ENCODE measurements around the gene URB1.

Gene URB1

DNA sequence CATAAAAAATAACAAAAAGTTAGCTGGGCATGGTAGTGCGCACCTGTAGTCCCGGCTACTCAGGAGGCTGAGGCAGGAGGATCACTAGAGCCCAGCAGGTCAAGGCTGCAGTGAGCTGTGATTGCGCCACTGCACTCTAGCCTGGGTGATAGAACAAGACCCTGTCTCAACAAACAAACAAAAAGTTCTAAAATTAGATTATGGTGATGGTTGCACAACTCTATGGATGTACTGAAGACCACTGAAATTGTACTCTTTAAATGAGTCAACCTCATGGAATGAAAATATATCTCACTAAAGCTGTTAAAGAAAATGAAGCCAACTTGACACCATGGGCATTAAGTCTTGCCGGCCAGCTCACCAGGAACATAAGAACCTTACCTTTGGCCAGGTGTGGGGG lies 85.1 kb downstream of the URB1 start:
- peaks cover 4 to 29% of the 10 kb centered on the region in 2 experiments; a peak in 2 of 3 replicates for H3K36me3 ChIP-seq (ENCODE audit: control insufficient read depth in 2 of 2, insufficient read depth in 1 of 2, low read length in 2 of 2)

GRCh38 chr21:32306021-32306780 lies 86.6 kb downstream of the URB1 start:
- ChIA-PET CTCF (interaction anchor here (0.7 kb wide), 2 partner anchors 140 to 152 kb away, joined by 3 read pairs; no protein-coding TSS in a partner anchor), POLR2A (interaction anchor here (0.6 kb wide), 1 partner anchor 26 kb away, joined by 3 read pairs; no protein-coding TSS in a partner anchor)
- no peaks in the 10 kb centered on the region for H3K4me1 ChIP-seq (ENCODE audit: control insufficient read depth, insufficient read depth, low read length)
- H3K36me3 ChIP-seq (ENCODE audit: control insufficient read depth in 2 of 2, insufficient read depth in 1 of 2, low read length in 2 of 2): peaks cover 4 to 22% of the 10 kb centered on the region in 2 experiments; a peak in 2 of 3 replicates
- no peak overlapping the region for H3K27ac ChIP-seq (ENCODE audit: extremely low read depth, low read depth, low read length)
- no peak overlapping the region for H3K4me3 ChIP-seq (ENCODE audit: low read depth, low read length)
- H3K9me3 ChIP-seq (ENCODE audit: control insufficient read depth, insufficient read depth, low read depth, low read length): no peaks in the 10 kb centered on the region
- TF ChIP-seq ZIC2 (tag by site-specific recombination; IDR thresholded peaks at IDR 0.05) (peak; percentile 59; the same call in 1 of the 2 replicates), ZNF747 (tag by site-specific recombination; IDR thresholded peaks at IDR 0.05) (no peak)

More for the DNA sequence above, 85.1 kb downstream of the URB1 start:
- TF ChIP-seq ZNF664 (tag by site-specific recombination; IDR thresholded peaks at IDR 0.05): peak; percentile 56
- TF ChIP-seq ZNF426 (tag by site-specific recombination; IDR thresholded peaks at IDR 0.05): no peak
- TF ChIP-seq ZEB2 (tag by site-specific recombination; IDR thresholded peaks at IDR 0.05): 0 out of 2 replicates have a peak, but pooled peaks have one; percentile 25
- ChIA-PET POLR2A (no interaction called here), CTCF (no interaction called here)
- Histone ChIP-seq H3K27ac (ENCODE audit: extremely low read depth, low read depth, low read length) (no peak overlapping the region), H3K9me3 (ENCODE audit: control insufficient read depth, insufficient read depth, low read depth, low read length) (no peaks in the 10 kb centered on the region), H3K4me3 (ENCODE audit: low read depth, low read length) (no peak overlapping the region), H3K4me1 (ENCODE audit: control insufficient read depth, insufficient read depth, low read length) (no peaks in the 10 kb centered on the region)

- ChIA-PET CTCF (no interaction called here), POLR2A (no interaction called here)
- H3K9me3 ChIP-seq (ENCODE audit: control insufficient read depth, insufficient read depth, low read depth, low read length): no peaks in the 10 kb centered on the region
- no peaks in the 10 kb centered on the region for H3K4me1 ChIP-seq (ENCODE audit: control insufficient read depth, insufficient read depth, low read length)
- H3K4me3 ChIP-seq (ENCODE audit: low read depth, low read length): no peak overlapping the region
- TF ChIP-seq ZSCAN30 (tag by site-specific recombination; IDR thresholded peaks at IDR 0.05) (no peak), ZNF121 (tag by site-specific recombination; IDR thresholded peaks at IDR 0.05) (peak; percentile 83)
- no peak overlapping the region for H3K27ac ChIP-seq (ENCODE audit: extremely low read depth, low read depth, low read length)
- H3K36me3 ChIP-seq (ENCODE audit: control insufficient read depth in 2 of 2, insufficient read depth in 1 of 2, low read length in 2 of 2): peaks cover 0 to 32% of the 10 kb centered on the region in 2 experiments; a peak in 2 of 3 replicates
Measured at GRCh38 chr21:32304998-32305397, 87.8 kb downstream of the URB1 start.

DNA sequence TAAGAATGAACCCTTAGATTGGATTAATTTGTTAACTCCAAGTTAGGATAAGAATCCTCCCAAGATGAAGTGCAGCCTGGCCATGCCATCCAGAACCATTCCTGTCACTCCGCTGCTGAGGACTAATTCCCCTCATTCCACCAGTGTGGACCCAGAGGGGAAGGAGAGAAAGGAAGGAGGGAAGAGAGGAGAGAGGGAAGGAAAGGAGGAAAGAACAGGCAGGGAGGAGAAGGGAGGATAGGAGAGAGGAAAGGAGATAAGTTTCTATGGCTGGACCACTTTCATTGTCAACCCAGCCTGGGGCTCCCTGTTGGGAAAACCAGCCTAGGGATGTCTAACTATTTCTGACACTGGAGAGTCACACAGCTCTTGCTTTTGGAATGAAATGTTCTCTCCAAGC lies 89.4 kb downstream of the URB1 start:
- TF ChIP-seq PRDM1 (tag by site-specific recombination; IDR thresholded peaks at IDR 0.05) (peak; percentile 67), ZNF776 (tag by site-specific recombination; IDR thresholded peaks at IDR 0.05; ENCODE audit: borderline replicate concordance) (no peak), ZNF366 (tag by site-specific recombination; conservative IDR thresholded peaks at IDR 0.05) (peak; percentile 59; the same call in 1 of the 2 replicates)
- H3K36me3 ChIP-seq (ENCODE audit: control insufficient read depth in 2 of 2, insufficient read depth in 1 of 2, low read length in 2 of 2): peaks cover 0 to 28% of the 10 kb centered on the region in 2 experiments; a peak in 2 of 3 replicates
- H3K4me3 ChIP-seq (ENCODE audit: low read depth, low read length): no peak overlapping the region
- H3K9me3 ChIP-seq (ENCODE audit: control insufficient read depth, insufficient read depth, low read depth, low read length): no peaks in the 10 kb centered on the region
- no peak overlapping the region for H3K27ac ChIP-seq (ENCODE audit: extremely low read depth, low read depth, low read length)
- ChIA-PET CTCF (interaction anchor here (0.7 kb wide), 1 partner anchor 9 kb away, joined by 4 read pairs; no protein-coding TSS in a partner anchor), POLR2A (no interaction called here)
- H3K4me1 ChIP-seq (ENCODE audit: control insufficient read depth, insufficient read depth, low read length): no peaks in the 10 kb centered on the region

- POLR2A ChIA-PET: no interaction called here
- CTCF ChIA-PET: interaction anchor here (0.7 kb wide), 1 partner anchor 10 kb away, joined by 4 read pairs; no protein-coding TSS in a partner anchor
- no peak overlapping the region for H3K4me3 ChIP-seq (ENCODE audit: low read depth, low read length)
- H3K36me3 ChIP-seq (ENCODE audit: control insufficient read depth in 2 of 2, insufficient read depth in 1 of 2, low read length in 2 of 2): peaks cover 0 to 27% of the 10 kb centered on the region in 2 experiments; a peak in 2 of 3 replicates
- no peak overlapping the region for H3K27ac ChIP-seq (ENCODE audit: extremely low read depth, low read depth, low read length)
- no peaks in the 10 kb centered on the region for H3K4me1 ChIP-seq (ENCODE audit: control insufficient read depth, insufficient read depth, low read length)
- H3K9me3 ChIP-seq (ENCODE audit: control insufficient read depth, insufficient read depth, low read depth, low read length): no peaks in the 10 kb centered on the region
- no peak for TF ChIP-seq ZNF785 (tag by site-specific recombination; IDR thresholded peaks at IDR 0.05)
- TF ChIP-seq ZNF184 (tag by site-specific recombination; IDR thresholded peaks at IDR 0.05): no peak
- TF ChIP-seq ZNF140 (tag by site-specific recombination; IDR thresholded peaks at IDR 0.05): no peak
- no peak for TF ChIP-seq ZNF837 (tag by site-specific recombination; IDR thresholded peaks at IDR 0.05)
- no peak for TF ChIP-seq ZNF76 (tag by site-specific recombination; IDR thresholded peaks at IDR 0.05; ENCODE audit: borderline replicate concordance, low read depth)
- TF ChIP-seq SP3 (tag by site-specific recombination; IDR thresholded peaks at IDR 0.05): no peak
- TF ChIP-seq ZNF560 (tag by site-specific recombination; IDR thresholded peaks at IDR 0.05; ENCODE audit: borderline replicate concordance): no peak
- no peak for TF ChIP-seq ZBTB21 (tag by site-specific recombination; IDR thresholded peaks at IDR 0.05)
- TF ChIP-seq ZNF37A (tag by site-specific recombination; IDR thresholded peaks at IDR 0.05): no peak
- TF ChIP-seq ZSCAN18 (tag by site-specific recombination; IDR thresholded peaks at IDR 0.05): no peak
- TF ChIP-seq ZNF19 (tag by site-specific recombination; IDR thresholded peaks at IDR 0.05; ENCODE audit: low read depth): no peak
- TF ChIP-seq, protein P1, sequence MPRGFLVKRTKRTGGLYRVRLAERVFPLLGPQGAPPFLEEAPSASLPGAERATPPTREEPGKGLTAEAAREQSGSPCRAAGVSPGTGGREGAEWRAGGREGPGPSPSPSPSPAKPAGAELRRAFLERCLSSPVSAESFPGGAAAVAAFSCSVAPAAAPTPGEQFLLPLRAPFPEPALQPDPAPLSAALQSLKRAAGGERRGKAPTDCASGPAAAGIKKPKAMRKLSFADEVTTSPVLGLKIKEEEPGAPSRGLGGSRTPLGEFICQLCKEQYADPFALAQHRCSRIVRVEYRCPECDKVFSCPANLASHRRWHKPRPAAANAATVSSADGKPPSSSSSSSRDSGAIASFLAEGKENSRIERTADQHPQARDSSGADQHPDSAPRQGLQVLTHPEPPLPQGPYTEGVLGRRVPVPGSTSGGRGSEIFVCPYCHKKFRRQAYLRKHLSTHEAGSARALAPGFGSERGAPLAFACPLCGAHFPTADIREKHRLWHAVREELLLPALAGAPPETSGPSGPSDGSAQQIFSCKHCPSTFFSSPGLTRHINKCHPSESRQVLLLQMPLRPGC (tag by site-specific recombination; IDR thresholded peaks at IDR 0.05): no peak
Measured at GRCh38 chr21:32302560-32302959, 90.3 kb downstream of the URB1 start.

All from HEK293 (cell line).